K562 (cell line): ENCODE measurements around the gene WAS. TPM values are rescaled to one million over a fixed set of nuclear protein-coding genes. Genes with fewer than 3 reads are reported as not detected.

Experiments
- ATAC-seq: fragments of 200-7000 bp; cut with Tn5 transposase; 3 replicates; pipeline ENCODE4 v1.9.1; 2020; ENCODE audit warnings: moderate library complexity
- BruUV-seq: library from RNA; stranded (reverse); fragments of 400-500 nt; replicated peaks from 2 replicates; lab custom pipeline; 2021; lab: Mats Ljungman, UMichigan
- CTCF ChIA-PET: fragments of 300-600 bp; formaldehyde crosslinking; extraction: SDS; loops from one replicate; lab custom pipeline; 2021; ENCODE audit warnings: low intra/inter-chr PET ratio; lab: Yijun Ruan, JAX
- POLR2A ChIA-PET: fragments of 300-600, 350-650 bp; sonication (Branson Sonifier 250); formaldehyde crosslinking; extraction: SDS; loops from one replicate; lab custom pipeline; 2021; ENCODE audit warnings: antibody characterized with exemption, inconsistent platforms; lab: Yijun Ruan, JAX
- DNase-seq, 4 experiments: peaks; one replicate each; pipeline versions ENCODE4 v3.0.0 to v3.0.0-alpha.2; 2011 to 2018; ENCODE audit warnings: low spot score in 3 of 4, mixed read lengths in 3 of 4; ENCODE audit errors: extremely low read depth in 1 of 4
- FAIRE-seq: peaks from 2 replicates; lab custom pipeline; 2011; peaks lifted over from hg19 to GRCh38; lab: Jason Lieb, UNC
- H2AFZ ChIP-seq: 2 replicates; pipeline ENCODE4 v1.6.0; 2011; ENCODE audit warnings: low read depth, low read length, control low read depth, inconsistent platforms
- H3K27ac ChIP-seq: fragments of 200-600 bp; 3 replicates; pipeline ENCODE4 v1.8.0; 2011; ENCODE audit warnings: low read depth, mild to moderate bottlenecking, control low read depth, inconsistent platforms, low read length, moderate library complexity, mixed read lengths; ENCODE audit errors: extremely low read depth
- H3K27me3 ChIP-seq, 2 experiments: fragments of 300-600 bp in 1 of 2; 2 replicates in 1 of 2; 3 replicates in 1 of 2; pipeline versions ENCODE4 v1.6.0 to v1.8.0; 2011; ENCODE audit warnings: inconsistent platforms in 2 of 2, low read length in 2 of 2, mild to moderate bottlenecking in 1 of 2, mixed read lengths in 1 of 2, moderate library complexity in 1 of 2; ENCODE audit not compliant: control insufficient read depth in 2 of 2, insufficient read depth in 2 of 2
- H3K36me3 ChIP-seq: fragments of 300-600 bp; 3 replicates; pipeline ENCODE4 v1.8.0; 2011; ENCODE audit warnings: mild to moderate bottlenecking, low read length, inconsistent platforms; ENCODE audit not compliant: control insufficient read depth, insufficient read depth
- H3K4me1 ChIP-seq, 2 experiments: fragments of 200-600 bp in 1 of 2; replicated peaks in 1 of 2; 2 replicates in 1 of 2; 3 replicates in 1 of 2; pipeline versions ENCODE4 v1.5.1 to v1.8.0; 2011; ENCODE audit warnings: inconsistent platforms in 2 of 2, low read length in 2 of 2, mild to moderate bottlenecking in 1 of 2, mixed read lengths in 1 of 2, moderate library complexity in 1 of 2; ENCODE audit not compliant: control insufficient read depth in 2 of 2, insufficient read depth in 2 of 2
- H3K4me2 ChIP-seq: 2 replicates; pipeline ENCODE4 v1.6.1; 2011; ENCODE audit warnings: low read length, control low read depth, inconsistent platforms, mixed read lengths; ENCODE audit not compliant: insufficient read depth
- H3K4me3 ChIP-seq: fragments of 200-600 bp; sonication (generic), shearing (Covaris generic); 2 replicates; pipeline ENCODE4 v1.5.1; 2016; ENCODE audit warnings: control low read depth, inconsistent platforms
- H3K79me2 ChIP-seq: fragments of 200-600 bp; 3 replicates; pipeline ENCODE4 v1.8.0; 2011; ENCODE audit warnings: low read length, inconsistent platforms; ENCODE audit not compliant: control insufficient read depth, insufficient read depth
- H3K9ac ChIP-seq, 2 experiments: 2 replicates each; pipeline versions ENCODE4 v1.6.0 to v1.6.1; 2011; ENCODE audit warnings: low read depth in 2 of 2, low read length in 2 of 2, control low read depth in 1 of 2, inconsistent platforms in 1 of 2, mild to moderate bottlenecking in 1 of 2, mixed read lengths in 1 of 2; ENCODE audit not compliant: insufficient read depth in 1 of 2
- H3K9me1 ChIP-seq: one replicate; pipeline ENCODE4 v1.6.0; 2011; ENCODE audit warnings: inconsistent platforms, mild to moderate bottlenecking, low read length, moderate library complexity; ENCODE audit not compliant: control insufficient read depth, insufficient read depth
- H3K9me3 ChIP-seq: replicated peaks from 2 replicates; pipeline ENCODE4 v1.5.1; 2011; ENCODE audit warnings: low read depth, low read length, inconsistent platforms; ENCODE audit not compliant: control insufficient read depth, insufficient read depth
- H4K20me1 ChIP-seq: replicated peaks from 2 replicates; pipeline ENCODE4 v1.6.1; 2011; ENCODE audit warnings: low read length, inconsistent platforms, mixed read lengths; ENCODE audit not compliant: control insufficient read depth, insufficient read depth
- C11orf30 ChIP-seq: fragments of 450-650 bp; IDR thresholded peaks from 2 replicates; pipeline ENCODE4 v1.6.1; 2016; ENCODE audit warnings: low read depth, mild to moderate bottlenecking
- COPS2 ChIP-seq: fragments of 450-650 bp; conservative IDR thresholded peaks from 2 replicates; pipeline ENCODE4 v1.6.1; 2016; ENCODE audit warnings: mild to moderate bottlenecking, moderate library complexity
- CTBP1 ChIP-seq: fragments of 450-650 bp; IDR thresholded peaks from 2 replicates; pipeline ENCODE4 v1.6.1; 2016; ENCODE audit warnings: borderline replicate concordance
- E2F3 ChIP-seq: fragments of 250-450 bp; sonication (Bioruptor Pico); IDR thresholded peaks from 2 replicates; pipeline ENCODE4 v1.4.0; 2020; ENCODE audit warnings: mild to moderate bottlenecking
- ETS2 ChIP-seq: IDR thresholded peaks from 2 replicates; pipeline ENCODE4 v1.6.1; 2016; ENCODE audit warnings: borderline replicate concordance, missing genetic modification characterization, mild to moderate bottlenecking, moderate library complexity, missing compliant biosample characterization; ENCODE audit not compliant: poor library complexity, severe bottlenecking
- MYC ChIP-seq, 2 experiments: fragments of 250-450 bp in 1 of 2; sonication (Bioruptor Pico) in 1 of 2; IDR thresholded peaks; 2 replicates each; pipeline versions ENCODE4 v1.5.1 to v1.6.1; 2012 to 2021; ENCODE audit warnings: low read depth in 2 of 2, borderline replicate concordance in 1 of 2, improper control_type of control experiment in 1 of 2, low read length in 1 of 2, mild to moderate bottlenecking in 1 of 2, moderate library complexity in 1 of 2
- NELFE ChIP-seq: IDR thresholded peaks from 2 replicates; pipeline ENCODE4 v1.6.1; 2011; ENCODE audit warnings: mild to moderate bottlenecking; ENCODE audit not compliant: insufficient read depth, insufficient read length
- SRSF3 ChIP-seq: fragments of 200-400 bp; formaldehyde crosslinking; IDR thresholded peaks from 2 replicates; pipeline ENCODE4 v1.6.1; 2016; ENCODE audit warnings: mild to moderate bottlenecking, low read length, moderate library complexity; ENCODE audit not compliant: insufficient read depth
- ZNF644 ChIP-seq: fragments of 200-800 bp; sonication (Bioruptor generic); IDR thresholded peaks from 2 replicates; pipeline ENCODE4 v1.6.1; 2016; ENCODE audit warnings: low read depth, missing genetic modification characterization, missing compliant biosample characterization
- WGBS: fragments of 100-300 bp; shearing (Covaris generic); methylation state at CpG from one replicate; pipeline ENCODE4 v1.1.6; 2016; ENCODE audit warnings: low coverage, mixed read lengths; ENCODE audit not compliant: insufficient coverage; ENCODE audit errors: missing lambda C conversion rate; 5-methylcytosine and 5-hydroxymethylcytosine counted together
- in situ Hi-C: fragments of 300-500 bp; cut with MboI; formaldehyde crosslinking; loops from 4 replicates; pipeline ENCODE4 v1.15.0; 2018; ENCODE audit warnings: inconsistent platforms, mixed read lengths
- intact Hi-C: fragments of 100-400 bp; cut with micrococcal nuclease; formaldehyde crosslinking; loops from 2 replicates; pipeline ENCODE4 v1.14.2; 2022
- polyA plus RNA-seq, 8 experiments: library from polyadenylated mRNA; depleted of rRNA in 4 of 8; stranded (reverse) in 5 of 8; unstranded in 3 of 8; fragments of >200 nt; fragmentation: Nextera tagmentation in 2 of 8; fragmentation: Illumina TruSeq in 1 of 8; extraction: Ambion mirVana in 2 of 8; extraction: Trizol in 1 of 8; gene quantifications; 2 replicates each; pipeline versions ENCODE4 v1.2.1 to v1.2.3, GENCODE V29; 2011 to 2014; ENCODE audit warnings: inconsistent platforms in 1 of 8, missing spikeins in 1 of 8
- total RNA-seq, 7 experiments: library from RNA; depleted of rRNA in 6 of 7; stranded (reverse); fragments of >200 nt in 6 of 7; fragmentation: Illumina TruSeq in 2 of 7; extraction: Trizol in 2 of 7; gene quantifications; 2 replicates each; pipeline versions ENCODE4 v1.2.1 to v1.2.3, GENCODE V29; 2011 to 2021; ENCODE audit warnings: low replicate concordance in 1 of 7
- TF ChIP-seq, protein P1 (sequence below), 2 experiments: fragments of 150-350 bp in 1 of 2; IDR thresholded peaks; 2 replicates each; pipeline ENCODE4 v1.6.1; 2012 to 2016; ENCODE audit warnings: low read depth in 2 of 2, low read length in 2 of 2, mild to moderate bottlenecking in 1 of 2, moderate library complexity in 1 of 2
- TF ChIP-seq, protein P2 (sequence below): sonication (generic); formaldehyde crosslinking; IDR thresholded peaks from 2 replicates; pipeline ENCODE4 v1.8.0; 2022; ENCODE audit warnings: missing genetic modification reagents, mild to moderate bottlenecking, moderate library complexity, borderline replicate concordance
- TF ChIP-seq, protein P3 (sequence below): fragments of 450-650 bp; conservative IDR thresholded peaks from 2 replicates; pipeline ENCODE4 v1.6.1; 2016; ENCODE audit warnings: missing genetic modification characterization, low read depth, mild to moderate bottlenecking, missing compliant biosample characterization, moderate library complexity

The WAS gene
- total and polyA plus RNA-seq, 9 of the 15 experiments (the other 6 are each of a cell fraction or from before 2014, with no cell fraction given) = 0.11 to 16.1 (median 3.8) TPM

DNA sequence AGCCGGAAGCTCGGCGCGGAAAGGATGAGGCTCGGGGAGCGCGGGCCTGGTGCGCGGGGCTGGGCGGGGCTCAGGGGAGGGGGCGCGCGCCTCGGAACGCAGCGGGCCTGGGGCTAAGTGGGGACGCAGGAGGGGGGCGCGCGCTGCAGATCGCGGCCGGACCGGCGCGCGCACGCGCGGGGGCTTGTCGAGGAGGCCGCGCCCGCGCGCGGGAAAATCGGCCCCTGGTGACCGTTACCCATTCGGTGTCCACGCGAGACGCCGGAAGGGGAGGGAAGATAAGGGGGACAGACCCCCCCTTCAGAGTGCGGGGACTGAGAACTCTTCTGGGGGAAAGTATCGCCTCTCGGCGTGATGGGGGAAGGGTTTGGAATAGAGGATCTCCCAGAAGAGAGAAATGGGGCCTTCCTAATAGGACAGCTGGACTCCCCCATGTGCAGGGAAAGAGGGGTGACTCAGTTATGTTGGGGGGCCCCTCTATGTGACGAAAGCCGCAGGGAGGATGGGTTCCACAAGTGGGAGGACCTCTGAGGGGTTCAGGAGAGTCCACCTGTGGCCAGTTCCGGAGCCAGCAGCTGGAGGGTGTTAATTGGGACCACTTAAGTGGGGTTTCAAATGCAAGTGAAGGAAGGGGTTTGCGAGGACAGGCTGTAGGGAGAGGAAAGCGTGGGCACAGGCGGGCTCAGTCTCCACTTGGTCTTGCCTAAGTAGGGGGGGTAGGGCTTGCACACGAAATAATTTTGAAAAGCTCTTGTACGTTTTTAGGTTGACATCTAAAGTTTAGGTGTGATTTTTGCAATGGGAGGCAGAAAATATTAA is 13.5 kb downstream of the WAS start:
- Histone ChIP-seq H4K20me1 (peaks cover 14% of the 10 kb centered on the region), H3K4me3 (peak overlapping the region; percentile 80), H3K9me1 (no peaks in the 10 kb centered on the region), H2AFZ (peak overlapping the region; percentile 75), H3K27me3 (no peaks in the 10 kb centered on the region), H3K36me3 (peaks cover 41% of the 10 kb centered on the region), H3K9me3 (no peaks in the 10 kb centered on the region), H3K79me2 (peaks cover 52% of the 10 kb centered on the region), H3K9ac (peak overlapping the region; percentile 93 to 94), H3K4me1 (peaks cover 33 to 40% of the 10 kb centered on the region in 2 experiments), H3K4me2 (peak overlapping the region; percentile 93), H3K27ac (peak overlapping the region; percentile 95)
- no TSS peak for BruUV-seq
- 0% methylated on average over 23 of the region's 56 CpGs for WGBS
- POLR2A ChIA-PET = interaction anchor here (0.6 to 2.7 kb wide), 6 partner anchors 10 to 30 kb away, joined by 3 to 9 read pairs (median 4); no protein-coding TSS in a partner anchor
- CTCF ChIA-PET = no interaction called here
- in situ Hi-C loops (no loop called here), intact Hi-C loops (loop anchor here (5.0 kb wide), 2 partner anchors 90 to 105 kb away; partner anchors contain the start of genes GATA1 and HDAC6)
- FAIRE-seq = no peak
- ATAC-seq = peak; percentile 32
- DNase-seq = peak; percentile 78 to 82 (median 78)
- TF ChIP-seq ZNF644 (tag) = no peak
- TF ChIP-seq, protein P1, sequence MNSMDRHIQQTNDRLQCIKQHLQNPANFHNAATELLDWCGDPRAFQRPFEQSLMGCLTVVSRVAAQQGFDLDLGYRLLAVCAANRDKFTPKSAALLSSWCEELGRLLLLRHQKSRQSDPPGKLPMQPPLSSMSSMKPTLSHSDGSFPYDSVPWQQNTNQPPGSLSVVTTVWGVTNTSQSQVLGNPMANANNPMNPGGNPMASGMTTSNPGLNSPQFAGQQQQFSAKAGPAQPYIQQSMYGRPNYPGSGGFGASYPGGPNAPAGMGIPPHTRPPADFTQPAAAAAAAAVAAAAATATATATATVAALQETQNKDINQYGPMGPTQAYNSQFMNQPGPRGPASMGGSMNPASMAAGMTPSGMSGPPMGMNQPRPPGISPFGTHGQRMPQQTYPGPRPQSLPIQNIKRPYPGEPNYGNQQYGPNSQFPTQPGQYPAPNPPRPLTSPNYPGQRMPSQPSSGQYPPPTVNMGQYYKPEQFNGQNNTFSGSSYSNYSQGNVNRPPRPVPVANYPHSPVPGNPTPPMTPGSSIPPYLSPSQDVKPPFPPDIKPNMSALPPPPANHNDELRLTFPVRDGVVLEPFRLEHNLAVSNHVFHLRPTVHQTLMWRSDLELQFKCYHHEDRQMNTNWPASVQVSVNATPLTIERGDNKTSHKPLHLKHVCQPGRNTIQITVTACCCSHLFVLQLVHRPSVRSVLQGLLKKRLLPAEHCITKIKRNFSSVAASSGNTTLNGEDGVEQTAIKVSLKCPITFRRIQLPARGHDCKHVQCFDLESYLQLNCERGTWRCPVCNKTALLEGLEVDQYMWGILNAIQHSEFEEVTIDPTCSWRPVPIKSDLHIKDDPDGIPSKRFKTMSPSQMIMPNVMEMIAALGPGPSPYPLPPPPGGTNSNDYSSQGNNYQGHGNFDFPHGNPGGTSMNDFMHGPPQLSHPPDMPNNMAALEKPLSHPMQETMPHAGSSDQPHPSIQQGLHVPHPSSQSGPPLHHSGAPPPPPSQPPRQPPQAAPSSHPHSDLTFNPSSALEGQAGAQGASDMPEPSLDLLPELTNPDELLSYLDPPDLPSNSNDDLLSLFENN (IDR thresholded peaks at IDR 0.05; ENCODE audit: low read depth in 2 of 2, low read length in 2 of 2) = no peak
- no peak for TF ChIP-seq ETS2 (tag)
- TF ChIP-seq, protein P2, sequence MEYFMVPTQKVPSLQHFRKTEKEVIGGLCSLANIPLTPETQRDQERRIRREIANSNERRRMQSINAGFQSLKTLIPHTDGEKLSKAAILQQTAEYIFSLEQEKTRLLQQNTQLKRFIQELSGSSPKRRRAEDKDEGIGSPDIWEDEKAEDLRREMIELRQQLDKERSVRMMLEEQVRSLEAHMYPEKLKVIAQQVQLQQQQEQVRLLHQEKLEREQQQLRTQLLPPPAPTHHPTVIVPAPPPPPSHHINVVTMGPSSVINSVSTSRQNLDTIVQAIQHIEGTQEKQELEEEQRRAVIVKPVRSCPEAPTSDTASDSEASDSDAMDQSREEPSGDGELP (CRISPR knock-in tag) = peak; percentile 67
- TF ChIP-seq SRSF3 = no peak
- TF ChIP-seq NELFE = no peak
- peak; percentile 89 for TF ChIP-seq E2F3 (CRISPR knock-in tag)
- TF ChIP-seq COPS2 = no peak
- no peak for TF ChIP-seq CTBP1
- peak; percentile 57; the same call in 1 of the 2 replicates for TF ChIP-seq MYC (IDR thresholded peaks at IDR 0.05; ENCODE audit: low read depth, low read length)
- no peak for TF ChIP-seq MYC (CRISPR knock-in tag; IDR thresholded peaks at IDR 0.05; ENCODE audit: borderline replicate concordance, low read depth)
- TF ChIP-seq C11orf30 = no peak
- TF ChIP-seq, protein P3, sequence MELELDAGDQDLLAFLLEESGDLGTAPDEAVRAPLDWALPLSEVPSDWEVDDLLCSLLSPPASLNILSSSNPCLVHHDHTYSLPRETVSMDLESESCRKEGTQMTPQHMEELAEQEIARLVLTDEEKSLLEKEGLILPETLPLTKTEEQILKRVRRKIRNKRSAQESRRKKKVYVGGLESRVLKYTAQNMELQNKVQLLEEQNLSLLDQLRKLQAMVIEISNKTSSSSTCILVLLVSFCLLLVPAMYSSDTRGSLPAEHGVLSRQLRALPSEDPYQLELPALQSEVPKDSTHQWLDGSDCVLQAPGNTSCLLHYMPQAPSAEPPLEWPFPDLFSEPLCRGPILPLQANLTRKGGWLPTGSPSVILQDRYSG (tag) = no peak
